H1 (cell line): ENCODE data around the gene FBXL17. TPM values are rescaled to one million over a fixed set of nuclear protein-coding genes. Genes with fewer than 3 reads are reported as not detected.

Source experiments
- CTCF ChIA-PET: fragments of 300-600 bp; sonication (Branson Sonifier 250); formaldehyde crosslinking; loops from one replicate; lab custom pipeline; 2021; ENCODE audit not compliant: partially characterized antibody; lab: Charles Lee
- POLR2A ChIA-PET: fragments of 300-600 bp; sonication (Branson Sonifier 250); formaldehyde crosslinking; loops from one replicate; lab custom pipeline; 2021; ENCODE audit warnings: inconsistent platforms; ENCODE audit not compliant: partially characterized antibody; lab: Charles Lee
- DNase-seq, 2 experiments: peaks; one replicate each; pipeline versions ENCODE4 v3.0.0 to v3.0.0-alpha.2; 2010 to 2022; ENCODE audit warnings: low spot score in 2 of 2, low read depth in 1 of 2, mixed read lengths in 1 of 2
- FAIRE-seq: peaks from 2 replicates; lab custom pipeline; 2011; peaks lifted over from hg19 to GRCh38; lab: Jason Lieb, UNC
- H2AFZ ChIP-seq: 2 replicates; pipeline ENCODE4 v1.8.1; 2012; ENCODE audit warnings: low read length, inconsistent platforms
- H2AK5ac ChIP-seq: 2 replicates; pipeline ENCODE4 v1.6.1; 2013; ENCODE audit warnings: low read depth, low read length
- H2BK120ac ChIP-seq: replicated peaks from 2 replicates; pipeline ENCODE3; 2013; ENCODE audit warnings: low read depth, low read length, inconsistent platforms
- H2BK12ac ChIP-seq: 2 replicates; pipeline ENCODE4 v1.6.1; 2013; ENCODE audit warnings: low read depth, low read length
- H2BK15ac ChIP-seq: 2 replicates; pipeline ENCODE4 v1.6.1; 2013; ENCODE audit warnings: low read length
- H2BK20ac ChIP-seq: 2 replicates; pipeline ENCODE4 v1.6.1; 2013; ENCODE audit warnings: low read length
- H2BK5ac ChIP-seq: 2 replicates; pipeline ENCODE4 v1.6.1; 2013; ENCODE audit warnings: low read depth, low read length
- H3K14ac ChIP-seq: 2 replicates; pipeline ENCODE4 v1.6.1; 2013; ENCODE audit warnings: inconsistent platforms; ENCODE audit not compliant: insufficient read length
- H3K18ac ChIP-seq: 2 replicates; pipeline ENCODE4 v1.6.1; 2013; ENCODE audit warnings: low read length; ENCODE audit errors: extremely low read depth
- H3K23ac ChIP-seq: 2 replicates; pipeline ENCODE4 v1.6.1; 2013; ENCODE audit warnings: inconsistent platforms; ENCODE audit not compliant: insufficient read length
- H3K23me2 ChIP-seq: 2 replicates; pipeline ENCODE4 v1.6.1; 2013; ENCODE audit warnings: low read depth, low read length
- H3K27ac ChIP-seq: 2 replicates; pipeline ENCODE4 v1.6.1; 2011; ENCODE audit warnings: low read depth, low read length, inconsistent platforms
- H3K27me3 ChIP-seq, 4 experiments: replicated peaks in 1 of 4; 1 replicate in 1 of 4; 2 replicates in 3 of 4; pipeline versions ENCODE4 v1.6.1 to v1.8.1; 2011 to 2013; ENCODE audit warnings: low read length in 3 of 4, mild to moderate bottlenecking in 3 of 4, inconsistent platforms in 2 of 4, mixed read lengths in 2 of 4, moderate library complexity in 1 of 4; ENCODE audit not compliant: control insufficient read depth in 3 of 4, insufficient read depth in 3 of 4; ENCODE audit errors: extremely low read depth in 1 of 4
- H3K36me3 ChIP-seq, 4 experiments: 2 replicates each; pipeline versions ENCODE4 v1.6.1 to v1.8.1; 2011 to 2013; ENCODE audit warnings: mild to moderate bottlenecking in 4 of 4, low read length in 3 of 4, moderate library complexity in 2 of 4, control low read depth in 1 of 4, inconsistent platforms in 1 of 4; ENCODE audit not compliant: insufficient read depth in 4 of 4, control insufficient read depth in 2 of 4
- H3K4ac ChIP-seq: replicated peaks from 2 replicates; pipeline ENCODE3; 2013; ENCODE audit warnings: low read length, low read depth, mixed read lengths, inconsistent platforms; ENCODE audit not compliant: insufficient read length
- H3K4me1 ChIP-seq, 4 experiments: replicated peaks in 1 of 4; 1 replicate in 1 of 4; 2 replicates in 3 of 4; pipeline versions ENCODE4 v1.6.1 to v1.8.1; 2011 to 2013; ENCODE audit warnings: low read length in 3 of 4, inconsistent platforms in 2 of 4, mixed read lengths in 1 of 4; ENCODE audit not compliant: insufficient read depth in 4 of 4, control insufficient read depth in 3 of 4
- H3K4me2 ChIP-seq, 2 experiments: 2 replicates each; pipeline versions ENCODE4 v1.6.1 to v1.8.1; 2011 to 2013; ENCODE audit warnings: low read depth in 2 of 2, low read length in 2 of 2, control low read depth in 1 of 2, inconsistent platforms in 1 of 2, mild to moderate bottlenecking in 1 of 2; ENCODE audit not compliant: insufficient read depth in 1 of 2
- H3K4me3 ChIP-seq, 4 experiments: fragments of 200-600, 300-600 bp in 1 of 4; sonication (generic), shearing (Covaris generic), sonication (Bioruptor Twin) in 1 of 4; 2 replicates each; pipeline versions ENCODE4 v1.5.1 to v1.8.1; 2011 to 2016; ENCODE audit warnings: low read length in 4 of 4, low read depth in 3 of 4, control low read depth in 2 of 4, inconsistent platforms in 2 of 4, mild to moderate bottlenecking in 2 of 4, mixed read lengths in 1 of 4, moderate library complexity in 1 of 4; ENCODE audit not compliant: insufficient read depth in 2 of 4; ENCODE audit errors: extremely low read depth in 1 of 4
- H3K56ac ChIP-seq: replicated peaks from 2 replicates; pipeline ENCODE3; 2013; ENCODE audit warnings: low read depth, mild to moderate bottlenecking, mixed read lengths, low read length, inconsistent platforms; ENCODE audit not compliant: insufficient read length
- H3K79me1 ChIP-seq: 2 replicates; pipeline ENCODE4 v1.6.1; 2013; ENCODE audit warnings: low read depth, low read length, control low read depth
- H3K79me2 ChIP-seq, 2 experiments: 2 replicates each; pipeline versions ENCODE4 v1.6.1 to v1.8.1; 2012 to 2013; ENCODE audit warnings: low read length in 2 of 2, mild to moderate bottlenecking in 2 of 2, inconsistent platforms in 1 of 2; ENCODE audit not compliant: insufficient read depth in 2 of 2, control insufficient read depth in 1 of 2
- H3K9ac ChIP-seq, 4 experiments: replicated peaks in 1 of 4; 1 replicate in 1 of 4; 2 replicates in 3 of 4; pipeline versions ENCODE4 v1.6.1 to v1.8.1; 2011 to 2013; ENCODE audit warnings: low read depth in 3 of 4, low read length in 3 of 4, control low read depth in 2 of 4, mild to moderate bottlenecking in 2 of 4, moderate library complexity in 2 of 4, inconsistent platforms in 1 of 4; ENCODE audit errors: extremely low read depth in 1 of 4
- H3K9me3 ChIP-seq, 2 experiments: 2 replicates each; pipeline versions ENCODE4 v1.6.1 to v1.8.1; 2012 to 2013; ENCODE audit warnings: mild to moderate bottlenecking in 2 of 2, moderate library complexity in 2 of 2, control low read depth in 1 of 2, inconsistent platforms in 1 of 2, low read depth in 1 of 2, low read length in 1 of 2, mixed read lengths in 1 of 2; ENCODE audit not compliant: insufficient read depth in 2 of 2
- H4K20me1 ChIP-seq, 2 experiments: replicated peaks in 1 of 2; 2 replicates each; pipeline versions ENCODE3 to v1.8.1; 2011 to 2013; ENCODE audit warnings: inconsistent platforms in 2 of 2, low read length in 2 of 2, mild to moderate bottlenecking in 1 of 2; ENCODE audit not compliant: insufficient read depth in 2 of 2, control insufficient read depth in 1 of 2
- H4K5ac ChIP-seq: 2 replicates; pipeline ENCODE4 v1.6.1; 2013; ENCODE audit warnings: low read length, low read depth, mixed read lengths, inconsistent platforms; ENCODE audit not compliant: insufficient read length
- H4K8ac ChIP-seq: 2 replicates; pipeline ENCODE4 v1.8.0; 2013; ENCODE audit warnings: mild to moderate bottlenecking, moderate library complexity, low read length, inconsistent platforms; ENCODE audit not compliant: insufficient read depth; ENCODE audit errors: extremely low read depth
- H4K91ac ChIP-seq: replicated peaks from 2 replicates; pipeline ENCODE3; 2013; ENCODE audit warnings: low read length, mixed read lengths, inconsistent platforms; ENCODE audit not compliant: insufficient read length
- CTBP2 ChIP-seq: IDR thresholded peaks from 2 replicates; pipeline ENCODE4 v1.7.0; 2011; ENCODE audit warnings: borderline replicate concordance, mild to moderate bottlenecking, moderate library complexity, mixed read lengths, low read length; ENCODE audit not compliant: insufficient read depth, insufficient read length
- NANOG ChIP-seq: IDR thresholded peaks from 2 replicates; pipeline ENCODE4 v1.6.1; 2011; ENCODE audit warnings: low read length, low read depth, mild to moderate bottlenecking, inconsistent platforms; ENCODE audit not compliant: insufficient read depth, poor library complexity, severe bottlenecking
- POLR2AphosphoS5 ChIP-seq: IDR thresholded peaks from 2 replicates; pipeline ENCODE4 v1.6.1; 2011; ENCODE audit warnings: low read depth, low read length
- RNF2 ChIP-seq: fragments of 200-900, 300-1000 bp; sonication (generic); IDR thresholded peaks from 2 replicates; pipeline ENCODE4 v1.7.1; 2016; ENCODE audit warnings: borderline replicate concordance, low read depth, mild to moderate bottlenecking, antibody characterized with exemption, low read length; ENCODE audit not compliant: poor library complexity, severe bottlenecking; ENCODE audit errors: missing control alignments
- SAP30 ChIP-seq: fragments of 300-600 bp; sonication (generic); IDR thresholded peaks from 2 replicates; pipeline ENCODE4 v1.7.1; 2012; ENCODE audit warnings: low read length, moderate library complexity, mild to moderate bottlenecking, inconsistent platforms; ENCODE audit not compliant: insufficient read depth, insufficient replicate concordance
- SP1 ChIP-seq: IDR thresholded peaks from 2 replicates; pipeline ENCODE4 v1.6.1; 2011; ENCODE audit warnings: low read depth, low read length
- TEAD4 ChIP-seq: IDR thresholded peaks from 2 replicates; pipeline ENCODE4 v1.6.1; 2012; ENCODE audit warnings: low read depth, low read length, inconsistent platforms, mixed read lengths
- WGBS, 2 experiments: shearing (Covaris generic) in 1 of 2; methylation state at CpG; one replicate each; pipeline versions ENCODE4 v1.1.6 to v1.1.7; 2013 to 2015; ENCODE audit warnings: low lambda C conversion rate in 2 of 2, mixed read lengths in 2 of 2, inconsistent platforms in 1 of 2, low coverage in 1 of 2, missing lambda C conversion rate in 1 of 2; ENCODE audit not compliant: insufficient replicate concordance in 2 of 2, insufficient coverage in 1 of 2, insufficient read length in 1 of 2; ENCODE audit errors: extremely low coverage in 1 of 2, missing lambda C conversion rate in 1 of 2; 5-methylcytosine and 5-hydroxymethylcytosine counted together
- polyA plus RNA-seq, 7 experiments: library from polyadenylated mRNA; depleted of rRNA in 3 of 7; stranded (reverse) in 5 of 7; unstranded in 2 of 7; fragments of >200 nt in 5 of 7; fragments of 200-250 nt in 2 of 7; gene quantifications; 1 replicate in 5 of 7; 2 replicates in 1 of 7; 4 replicates in 1 of 7; pipeline versions ENCODE4 v1.2.1 to v1.2.3, GENCODE V29; 2011 to 2013; ENCODE audit warnings: missing spikeins in 2 of 7, mixed read lengths in 2 of 7
- total RNA-seq: library from RNA; stranded (reverse); fragmentation: NEBNext Ultra II Directional; extraction: Animal tissue kit (Norgen Biotek cat#: 25700); gene quantifications from 2 replicates; pipeline ENCODE4 v1.2.1, GENCODE V29; 2021

Gene FBXL17
- total and polyA plus RNA-seq, 2 of the 8 experiments (the other 6 are each of a cell fraction or from before 2014, with no cell fraction given) = 0.35 to 4.3 TPM

- Histone ChIP-seq H2BK120ac (no peak overlapping the region), H3K27ac (no peak overlapping the region), H3K23ac (no peak overlapping the region), H2BK20ac (no peak overlapping the region), H3K79me1 (no peaks in the 10 kb centered on the region), H4K5ac (no peak overlapping the region), H3K18ac (no peak overlapping the region), H3K36me3 (no peaks in the 10 kb centered on the region), H2BK15ac (no peak overlapping the region), H3K9me3 (no peaks in the 10 kb centered on the region), H2AK5ac (no peak overlapping the region), H3K79me2 (no peaks in the 10 kb centered on the region), H3K4me2 (no peak overlapping the region), H2BK5ac (no peak overlapping the region), H3K4ac (no peak overlapping the region), H3K4me1 (peaks cover 0 to 4% (median 2%) of the 10 kb centered on the region in 4 experiments; a peak in 2 of 7 replicates), H3K9ac (no peak overlapping the region), H4K20me1 (no peaks in the 10 kb centered on the region), H3K14ac (no peak overlapping the region), H3K56ac (no peak overlapping the region), H2BK12ac (no peak overlapping the region), H4K91ac (no peak overlapping the region), H3K4me3 (no peak overlapping the region), H2AFZ (no peak overlapping the region), H3K27me3 (no peaks in the 10 kb centered on the region), H4K8ac (no peak overlapping the region), H3K23me2 (no peaks in the 10 kb centered on the region)
- ChIA-PET CTCF (interaction anchor here (1.0 kb wide), 1 partner anchor 289 kb away, joined by 3 read pairs; no protein-coding TSS in a partner anchor), POLR2A (no interaction called here)
- TF ChIP-seq RNF2 = no peak
- no peak for TF ChIP-seq CTBP2
- TF ChIP-seq SP1 = no peak
- TF ChIP-seq TEAD4 = no peak
- no peak for TF ChIP-seq POLR2AphosphoS5
- TF ChIP-seq NANOG = no peak
- TF ChIP-seq SAP30 = no peak
- FAIRE-seq = no peak
- no peak for DNase-seq
- 91% methylated on average over 1 of the region's 1 CpG; no CpG with 5 or more reads in 1 of the 2 experiments for WGBS, 2 experiments
These were observed 417.2 kb downstream of the FBXL17 start for GRCh38 chr5:107964722-107965121.
